ENCODE measurements around the gene RPE.

- TF ChIP-seq CTCF (optimal IDR thresholded peaks at IDR 0.05 in 1 of 3, IDR thresholded peaks at IDR 0.05 in 1 of 3, conservative IDR thresholded peaks at IDR 0.05 in 1 of 3; ENCODE audit: extremely low read depth in 1 of 3, insufficient read depth in 2 of 3, low read length in 3 of 3), result no peak
- TF ChIP-seq EZH2 (IDR thresholded peaks at IDR 0.05; ENCODE audit: low read length), result no peak
Observed at GRCh38 chr2:209976698-209977385, 25.6 kb upstream of the RPE start.
